NCI-H2107 treated with DMSO at 0.1 percent for 48 hours (cell line): ENCODE measurements around the gene SUFU.

Source experiments
- DNase-seq: peaks from one replicate; lab custom pipeline; 2025; ENCODE audit not compliant: unreplicated experiment; lab: John Stamatoyannopoulos, UW

SUFU gene

DNA sequence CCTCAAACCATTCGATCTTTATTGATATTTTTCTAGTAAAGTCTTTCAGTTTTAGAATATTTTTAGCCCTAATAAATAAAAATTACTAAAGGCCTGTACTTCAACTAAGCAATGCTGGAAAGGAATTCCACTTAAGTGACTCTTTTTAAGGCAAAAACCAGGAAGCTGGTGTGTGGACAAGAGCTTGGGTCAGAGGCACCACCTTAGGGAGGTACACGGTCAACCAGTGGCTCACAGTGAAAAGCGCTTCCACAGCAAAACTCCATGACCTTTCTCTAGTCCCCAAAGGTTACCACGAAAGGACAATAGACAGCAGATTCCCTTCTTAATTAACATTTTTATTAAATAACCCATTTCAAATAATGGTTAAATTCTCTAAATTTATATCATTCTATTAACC is 179.2 kb downstream of the SUFU start:
- DNase-seq: no peak
